ENCODE results near the gene TNFRSF17. TPM values are rescaled to one million over a fixed set of nuclear protein-coding genes. Genes with fewer than 3 reads are reported as not detected.

TNFRSF17 gene
- total and polyA plus RNA-seq, 9 of the 15 experiments (the other 6 are each of a cell fraction or from before 2014, with no cell fraction given): not detected

GRCh38 chr16:11946433-11946832, 18.6 kb upstream of the TNFRSF17 start:
- no peak for FAIRE-seq
- in situ Hi-C loops (cut with MboI): no loop called here
- WGBS (ENCODE audit: insufficient coverage, low coverage, missing lambda C conversion rate): 18% methylated on average over 3 of the region's 3 CpGs

More at GRCh38 chr16:11946433-11946832, 18.6 kb upstream of the TNFRSF17 start:
- no peaks in the 10 kb centered on the region for H3K79me2 ChIP-seq (ENCODE audit: control insufficient read depth, insufficient read depth, low read length)
- H3K27ac ChIP-seq (ENCODE audit: extremely low read depth, low read depth, low read length): no peak overlapping the region
- no TSS peak for BruUV-seq (replicated peaks)
- DNase-seq (ENCODE audit: extremely low read depth in 1 of 4, low spot score in 3 of 4) (no peak), ATAC-seq (no peak)
- no peak overlapping the region for H3K4me3 ChIP-seq
- no peaks in the 10 kb centered on the region; a peak in 3 of 5 replicates for H3K4me1 ChIP-seq (replicated peaks in 1 of 2; ENCODE audit: control insufficient read depth in 2 of 2, insufficient read depth in 2 of 2, low read length in 2 of 2)
- TF ChIP-seq HDAC2 (IDR thresholded peaks at IDR 0.05): no peak
- no peak for TF ChIP-seq EWSR1 (IDR thresholded peaks at IDR 0.05; ENCODE audit: borderline replicate concordance, low read depth, partially characterized antibody)
- TF ChIP-seq PCBP2 (IDR thresholded peaks at IDR 0.05; ENCODE audit: low read depth, low read length, poor library complexity, severe bottlenecking): no peak
- no peak for TF ChIP-seq CUX1 (CRISPR knock-in tag; IDR thresholded peaks at IDR 0.05)
- no peak for TF ChIP-seq BACH1 (tag; IDR thresholded peaks at IDR 0.05)
- ChIA-PET CTCF (ENCODE audit: low intra/inter-chr PET ratio) (no interaction called here), POLR2A (no interaction called here)
- no peaks in the 10 kb centered on the region for H3K9me1 ChIP-seq (ENCODE audit: control insufficient read depth, insufficient read depth, low read length)
- intact Hi-C loops (cut with micrococcal nuclease): no loop called here
- no peak overlapping the region for H3K9ac ChIP-seq (ENCODE audit: insufficient read depth in 1 of 2, low read depth in 2 of 2, low read length in 2 of 2)
- no peak overlapping the region for H3K4me2 ChIP-seq (ENCODE audit: insufficient read depth, low read length)
- H3K9me3 ChIP-seq (replicated peaks; ENCODE audit: control insufficient read depth, insufficient read depth, low read depth, low read length): no peaks in the 10 kb centered on the region
- no peak overlapping the region for H2AFZ ChIP-seq (ENCODE audit: low read depth, low read length)
- H4K20me1 ChIP-seq (replicated peaks; ENCODE audit: control insufficient read depth, insufficient read depth, low read length): no peaks in the 10 kb centered on the region
- no peaks in the 10 kb centered on the region for H3K36me3 ChIP-seq (ENCODE audit: control insufficient read depth, insufficient read depth, low read length)
- peaks cover 4 to 8% of the 10 kb centered on the region in 2 experiments; a peak in 3 of 5 replicates for H3K27me3 ChIP-seq (ENCODE audit: control insufficient read depth in 2 of 2, insufficient read depth in 2 of 2, low read length in 2 of 2)

Measured in K562 (cell line).